GM21619 (cell line): Measurements from ENCODE around the gene UBXN2A.
A peak's percentile ranks its signal among the peaks of the same experiment; 100 is the strongest.
"Not testable (repeated sequence)": the region's sequence is repeated elsewhere in the genome, so short reads cannot be mapped to it uniquely, and the experiment has no call there.

Experiments
- ATAC-seq: cut with Tn5 transposase; IDR thresholded peaks from one replicate; pipeline ENCODE4 v1.9.1; 2021; ENCODE audit not compliant: unreplicated experiment

The UBXN2A gene

GRCh38 chr2:23940718-23941620 is 706 bp downstream of the UBXN2A start:
- peak; percentile 52 for ATAC-seq

- no peak for ATAC-seq
These were observed 1.4 kb downstream of the UBXN2A start for GRCh38 chr2:23941644-23942043.

- ATAC-seq: no peak
These were observed 3.4 kb downstream of the UBXN2A start for GRCh38 chr2:23943666-23944065.

- ATAC-seq: no peak
These were observed 4.3 kb downstream of the UBXN2A start for GRCh38 chr2:23944527-23944926.

- no peak for ATAC-seq
These were observed 4.7 kb downstream of the UBXN2A start for GRCh38 chr2:23944976-23945375.

- ATAC-seq: no peak
These were observed 7.1 kb downstream of the UBXN2A start for GRCh38 chr2:23947350-23947749.

- not testable (repeated sequence) for ATAC-seq
These were observed 12.3 kb downstream of the UBXN2A start for GRCh38 chr2:23952558-23952957.

GRCh38 chr2:23953625-23954024 is 13.4 kb downstream of the UBXN2A start:
- no peak for ATAC-seq

GRCh38 chr2:23954325-23955014 is 14.2 kb downstream of the UBXN2A start:
- ATAC-seq: no peak

GRCh38 chr2:23967846-23968245 is 27.6 kb downstream of the UBXN2A start:
- no peak for ATAC-seq

- no peak for ATAC-seq
These were observed 36.6 kb downstream of the UBXN2A start for GRCh38 chr2:23976883-23977282.

GRCh38 chr2:23988371-23988770 is 48.1 kb downstream of the UBXN2A start:
- ATAC-seq: no peak

- no peak for ATAC-seq
These were observed 52.7 kb downstream of the UBXN2A start for GRCh38 chr2:23992931-23993330.

GRCh38 chr2:23993736-23994269 is 53.5 kb downstream of the UBXN2A start:
- no peak for ATAC-seq

GRCh38 chr2:23994567-23994966 is 54.3 kb downstream of the UBXN2A start:
- no peak for ATAC-seq

- no peak for ATAC-seq
These were observed 67.4 kb downstream of the UBXN2A start for GRCh38 chr2:24007693-24008092.

- ATAC-seq: no peak
These were observed 68.6 kb downstream of the UBXN2A start for GRCh38 chr2:24008672-24009366.

GRCh38 chr2:24009367-24009679 is 69.1 kb downstream of the UBXN2A start:
- ATAC-seq: no peak

- ATAC-seq: no peak
These were observed 69.6 kb downstream of the UBXN2A start, which contains the start of gene MFSD2B for GRCh38 chr2:24009680-24010476. MFSD2B (plus strand) TSS chr2:24010085; CDS start chr2:24010097, 12 bp downstream.

- no peak for ATAC-seq
These were observed 70.4 kb downstream of the UBXN2A start for GRCh38 chr2:24010477-24011249.
